Loucy (cell line): Measurements from ENCODE around the gene BTBD9.

Experiments
- H2AFZ ChIP-seq: fragments of 200-600 bp; sonication (generic); 2 replicates; pipeline ENCODE4 v1.6.0; 2016; ENCODE audit warnings: antibody characterized with exemption, mild to moderate bottlenecking, low read length, moderate library complexity
- H3F3A ChIP-seq: fragments of 200-600 bp; 2 replicates; pipeline ENCODE4 v1.6.0; 2016; ENCODE audit warnings: antibody characterized with exemption, low read depth, mild to moderate bottlenecking
- H3K27me3 ChIP-seq: fragments of 200-600 bp; sonication (generic); 2 replicates; pipeline ENCODE4 v1.6.1; 2014; ENCODE audit warnings: low read length, mild to moderate bottlenecking; ENCODE audit not compliant: insufficient read depth, poor library complexity, severe bottlenecking
- H3K36me3 ChIP-seq: fragments of 200-600 bp; sonication (generic); 2 replicates; pipeline ENCODE4 v1.6.1; 2016; ENCODE audit warnings: low read length; ENCODE audit not compliant: insufficient read depth
- H3K4me1 ChIP-seq: fragments of 200-600 bp; sonication (generic); 2 replicates; pipeline ENCODE4 v1.5.1; 2014; ENCODE audit warnings: low read length, mild to moderate bottlenecking; ENCODE audit not compliant: insufficient read depth, poor library complexity, severe bottlenecking
- H3K4me2 ChIP-seq: fragments of 200-600 bp; sonication (generic); 2 replicates; pipeline ENCODE4 v1.6.0; 2014; ENCODE audit warnings: antibody characterized with exemption, low read length, low read depth, mild to moderate bottlenecking; ENCODE audit not compliant: poor library complexity, severe bottlenecking
- H3K4me3 ChIP-seq: fragments of 200-600 bp; sonication (generic); 2 replicates; pipeline ENCODE4 v1.5.1; 2014; ENCODE audit warnings: low read length, mild to moderate bottlenecking, mixed read lengths; ENCODE audit not compliant: poor library complexity, severe bottlenecking
- H3K79me2 ChIP-seq: fragments of 200-600 bp; sonication (generic); 2 replicates; pipeline ENCODE4 v1.6.1; 2014; ENCODE audit warnings: low read length; ENCODE audit not compliant: insufficient read depth
- H3K9ac ChIP-seq: fragments of 200-600 bp; sonication (generic); 2 replicates; pipeline ENCODE4 v1.6.0; 2014; ENCODE audit warnings: mild to moderate bottlenecking, low read depth, low read length, moderate library complexity; ENCODE audit not compliant: poor library complexity, severe bottlenecking
- H3K9me2 ChIP-seq: fragments of 200-600 bp; sonication (generic); replicated peaks from 2 replicates; pipeline ENCODE4 v1.6.1; 2016; ENCODE audit warnings: low read depth, low read length, mixed read lengths
- H3K9me3 ChIP-seq: fragments of 200-600 bp; sonication (generic); 2 replicates; pipeline ENCODE4 v1.6.1; 2014; ENCODE audit warnings: mild to moderate bottlenecking, antibody characterized with exemption, low read length, low read depth; ENCODE audit not compliant: insufficient read depth
- H4K20me1 ChIP-seq: fragments of 200-600 bp; sonication (generic); 2 replicates; pipeline ENCODE4 v1.6.0; 2014; ENCODE audit warnings: antibody characterized with exemption, low read length, mild to moderate bottlenecking; ENCODE audit not compliant: insufficient read depth, poor library complexity, severe bottlenecking
- CTCF ChIP-seq: fragments of 200-600 bp; sonication (generic); conservative IDR thresholded peaks from 2 replicates; pipeline ENCODE4 v1.5.1; 2014; ENCODE audit warnings: mild to moderate bottlenecking, antibody characterized with exemption, low read length
- EZH2phosphoT487 ChIP-seq: fragments of 200-600 bp; IDR thresholded peaks from 2 replicates; pipeline ENCODE4 v1.6.1; 2018; ENCODE audit warnings: antibody characterized with exemption, mild to moderate bottlenecking, moderate library complexity, borderline replicate concordance

The BTBD9 gene

GRCh38 chr6:38271081-38271480 is 368.6 kb downstream of the BTBD9 start:
- Histone ChIP-seq H3K9me2 (no peaks in the 10 kb centered on the region), H3K4me3 (no peak overlapping the region), H3K4me2 (peak overlapping the region; percentile 24), H3K9me3 (no peaks in the 10 kb centered on the region), H3F3A (no peaks in the 10 kb centered on the region), H2AFZ (no peak overlapping the region), H3K9ac (no peak overlapping the region), H3K36me3 (no peaks in the 10 kb centered on the region), H4K20me1 (no peaks in the 10 kb centered on the region), H3K79me2 (no peaks in the 10 kb centered on the region), H3K27me3 (no peaks in the 10 kb centered on the region), H3K4me1 (peaks cover 33% of the 10 kb centered on the region)
- TF ChIP-seq CTCF (no peak), EZH2phosphoT487 (no peak)

- H3K9me2 ChIP-seq: no peaks in the 10 kb centered on the region
- H3K9me3 ChIP-seq: no peaks in the 10 kb centered on the region
- no peaks in the 10 kb centered on the region for H3K36me3 ChIP-seq
- H3K4me1 ChIP-seq: peaks cover 33% of the 10 kb centered on the region
- no peak overlapping the region for H3K4me3 ChIP-seq
- no peaks in the 10 kb centered on the region for H4K20me1 ChIP-seq
- no peaks in the 10 kb centered on the region for H3K79me2 ChIP-seq
- H3K27me3 ChIP-seq: no peaks in the 10 kb centered on the region
- H3K9ac ChIP-seq: no peak overlapping the region
- no peak overlapping the region for H2AFZ ChIP-seq
- TF ChIP-seq CTCF: no peak
- no peak for TF ChIP-seq EZH2phosphoT487
- no peaks in the 10 kb centered on the region for H3F3A ChIP-seq
- H3K4me2 ChIP-seq: peak overlapping the region; percentile 24
Observed at GRCh38 chr6:38270367-38270766, 369.4 kb downstream of the BTBD9 start.

- TF ChIP-seq CTCF (no peak), EZH2phosphoT487 (no peak)
- H3K27me3 ChIP-seq: no peaks in the 10 kb centered on the region
- H3K9me3 ChIP-seq: no peaks in the 10 kb centered on the region
- no peak overlapping the region for H3K4me3 ChIP-seq
- no peaks in the 10 kb centered on the region for H3F3A ChIP-seq
- no peaks in the 10 kb centered on the region for H4K20me1 ChIP-seq
- H3K36me3 ChIP-seq: no peaks in the 10 kb centered on the region
- no peaks in the 10 kb centered on the region for H3K79me2 ChIP-seq
- no peak overlapping the region for H3K9ac ChIP-seq
- H2AFZ ChIP-seq: no peak overlapping the region
- no peaks in the 10 kb centered on the region for H3K9me2 ChIP-seq
- peaks cover 33% of the 10 kb centered on the region for H3K4me1 ChIP-seq
- H3K4me2 ChIP-seq: no peak overlapping the region
Observed at GRCh38 chr6:38269461-38270172, 370.1 kb downstream of the BTBD9 start.
